NCI-H1694 (cell line): ENCODE measurements around the gene SPECC1L.

ENCODE experiments used
- DNase-seq: peaks from one replicate; lab custom pipeline; 2025; lab: John Stamatoyannopoulos, UW

The SPECC1L gene

GRCh38 chr22:24398409-24398808 is 127.8 kb downstream of the SPECC1L start:
- no peak for DNase-seq

- no peak for DNase-seq
Measured at GRCh38 chr22:24400034-24400725, 129.5 kb downstream of the SPECC1L start.

GRCh38 chr22:24400726-24401596 is 130.3 kb downstream of the SPECC1L start:
- DNase-seq: no peak

- DNase-seq: no peak
Measured at GRCh38 chr22:24401931-24402367, 131.3 kb downstream of the SPECC1L start.

- no peak for DNase-seq
Measured at GRCh38 chr22:24402460-24403192, 132.0 kb downstream of the SPECC1L start.

GRCh38 chr22:24403346-24403745 is 132.7 kb downstream of the SPECC1L start:
- DNase-seq: no peak

- DNase-seq: no peak
Measured at GRCh38 chr22:24404561-24405275, 134.1 kb downstream of the SPECC1L start.

- no peak for DNase-seq
Measured at GRCh38 chr22:24405631-24406321, 135.1 kb downstream of the SPECC1L start.

- DNase-seq: no peak
Measured at GRCh38 chr22:24406322-24407277, 136.0 kb downstream of the SPECC1L start.

- no peak for DNase-seq
Measured at GRCh38 chr22:24407278-24407665, 136.6 kb downstream of the SPECC1L start.

- no peak for DNase-seq
Measured at GRCh38 chr22:24407884-24408283, 137.3 kb downstream of the SPECC1L start.

- DNase-seq: no peak
Measured at GRCh38 chr22:24408630-24409029, 138.0 kb downstream of the SPECC1L start.

GRCh38 chr22:24409707-24410106 is 139.1 kb downstream of the SPECC1L start:
- DNase-seq: no peak

- DNase-seq: no peak
Measured at GRCh38 chr22:24410110-24410856, 139.7 kb downstream of the SPECC1L start.

- no peak for DNase-seq
Measured at GRCh38 chr22:24411256-24412004, 140.8 kb downstream of the SPECC1L start.

GRCh38 chr22:24412274-24412673 is 141.6 kb downstream of the SPECC1L start:
- no peak for DNase-seq

GRCh38 chr22:24413271-24413670 is 142.6 kb downstream of the SPECC1L start:
- no peak for DNase-seq

GRCh38 chr22:24413736-24414385 is 143.2 kb downstream of the SPECC1L start:
- DNase-seq: no peak
